HG03025 (cell line): Measurements from ENCODE around the gene FAM171A2.
"Not testable (repeated sequence)": the region's sequence is repeated elsewhere in the genome, so short reads cannot be mapped to it uniquely, and the experiment has no call there.

Experiments
- ATAC-seq: cut with Tn5 transposase; IDR thresholded peaks from one replicate; pipeline ENCODE4 v1.9.1; 2021; ENCODE audit warnings: mild to moderate bottlenecking, moderate library complexity; ENCODE audit not compliant: unreplicated experiment, low FRiP score

Gene FAM171A2

GRCh38 chr17:44384281-44384822 is 20.7 kb upstream of the FAM171A2 start:
- no peak for ATAC-seq

DNA sequence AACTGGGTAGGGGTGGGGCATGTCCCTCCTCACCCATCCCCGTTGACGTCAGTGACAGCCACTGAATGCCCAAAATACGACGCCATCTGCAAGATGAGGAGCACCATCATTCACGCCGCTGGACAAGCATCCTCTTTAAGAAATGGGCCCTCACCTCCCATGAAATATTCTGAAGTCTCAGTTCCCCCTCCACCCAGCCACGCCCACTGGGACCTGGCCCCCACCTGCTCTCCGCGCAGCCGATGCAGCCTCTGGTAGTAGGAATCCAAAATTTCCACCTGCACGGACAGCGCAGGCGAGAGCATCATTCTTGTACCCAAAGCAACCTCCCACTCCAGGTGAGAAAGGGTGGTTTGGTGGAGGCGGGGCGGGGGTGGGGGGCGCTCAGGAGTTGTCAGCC is 20.2 kb upstream of the FAM171A2 start:
- ATAC-seq, result no peak

DNA sequence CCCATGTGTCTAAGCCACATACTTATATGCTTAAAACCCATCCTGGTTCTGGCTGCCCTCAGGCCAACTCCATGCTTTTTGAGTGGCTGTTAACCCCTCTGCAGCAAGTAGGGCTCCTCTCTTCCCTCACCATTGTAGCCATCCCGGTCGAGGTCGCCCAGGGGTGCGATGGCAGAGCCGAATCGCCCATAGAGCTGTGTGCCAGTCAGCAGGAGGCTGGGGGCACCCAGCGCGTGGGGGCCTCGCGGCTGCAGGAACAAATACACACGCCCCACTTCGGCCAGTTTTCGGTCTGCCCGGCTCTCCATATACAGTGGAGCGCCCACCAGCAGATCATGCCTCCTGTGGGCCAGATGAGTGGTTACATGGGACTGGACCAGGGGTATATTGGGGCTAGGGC is 19.7 kb upstream of the FAM171A2 start:
- no peak for ATAC-seq

DNA sequence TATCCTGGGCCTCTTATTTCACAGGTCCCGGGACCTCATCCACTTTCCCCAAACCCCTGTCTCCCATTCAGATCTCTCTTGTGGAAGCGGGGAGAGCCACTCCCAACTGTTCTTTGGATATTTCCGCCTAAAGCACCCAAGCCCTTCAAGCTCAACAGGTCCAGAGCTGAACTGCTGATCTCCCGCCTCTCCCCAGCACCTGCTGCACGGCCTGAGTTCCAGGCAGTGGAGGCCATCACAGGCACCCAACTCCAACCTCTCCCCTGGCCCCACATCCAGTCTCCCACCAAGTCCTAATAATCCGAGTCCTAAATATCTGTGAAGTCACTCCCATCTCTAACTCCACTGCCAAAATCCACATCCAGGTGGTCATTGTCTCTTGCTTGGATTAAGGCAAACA is 19.3 kb upstream of the FAM171A2 start:
- ATAC-seq, result no peak

DNA sequence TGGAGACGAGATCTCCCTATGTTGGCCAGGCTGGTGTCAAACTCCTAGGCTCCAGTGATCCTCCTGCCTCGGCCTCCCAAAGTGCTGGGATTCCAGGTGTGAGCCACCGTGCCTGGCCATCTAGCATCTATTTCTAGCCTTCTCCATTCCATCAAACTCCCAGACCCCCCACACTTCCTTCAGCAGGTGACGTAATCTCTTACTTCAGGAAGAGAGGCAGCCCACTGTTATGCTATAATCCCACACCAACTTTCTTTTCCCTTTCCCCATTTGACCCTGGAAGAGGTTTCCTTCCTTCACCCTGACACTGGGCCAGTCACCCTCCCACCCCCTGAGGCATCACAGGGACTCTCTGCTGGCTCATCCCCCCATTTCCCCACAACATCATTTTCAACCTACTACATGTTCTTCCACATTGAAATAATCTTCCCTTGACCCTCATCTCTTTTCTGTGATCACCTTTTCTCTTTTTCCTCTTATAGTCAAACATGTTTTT is 18.2 kb upstream of the FAM171A2 start:
- ATAC-seq, result no peak

DNA sequence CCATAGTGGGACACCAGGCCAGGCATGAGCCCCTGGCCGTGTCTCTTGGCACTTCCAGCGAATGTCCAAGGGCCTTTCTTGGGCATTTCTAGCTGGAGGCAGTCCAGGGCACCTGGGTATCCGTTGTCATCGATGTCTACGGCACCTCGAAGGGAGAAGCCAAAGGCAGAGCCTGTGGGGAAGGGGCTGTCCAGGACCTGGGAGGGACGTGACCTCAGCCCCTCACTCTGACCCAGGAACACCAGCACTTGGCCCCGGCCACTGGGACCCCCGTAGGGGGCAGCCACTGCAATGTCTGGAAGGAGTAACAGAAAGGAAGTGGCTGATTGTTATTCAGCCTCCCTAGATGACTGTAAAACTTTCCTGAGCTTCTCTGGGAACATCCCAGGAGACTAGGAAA is 17.1 kb upstream of the FAM171A2 start:
- no peak for ATAC-seq

DNA sequence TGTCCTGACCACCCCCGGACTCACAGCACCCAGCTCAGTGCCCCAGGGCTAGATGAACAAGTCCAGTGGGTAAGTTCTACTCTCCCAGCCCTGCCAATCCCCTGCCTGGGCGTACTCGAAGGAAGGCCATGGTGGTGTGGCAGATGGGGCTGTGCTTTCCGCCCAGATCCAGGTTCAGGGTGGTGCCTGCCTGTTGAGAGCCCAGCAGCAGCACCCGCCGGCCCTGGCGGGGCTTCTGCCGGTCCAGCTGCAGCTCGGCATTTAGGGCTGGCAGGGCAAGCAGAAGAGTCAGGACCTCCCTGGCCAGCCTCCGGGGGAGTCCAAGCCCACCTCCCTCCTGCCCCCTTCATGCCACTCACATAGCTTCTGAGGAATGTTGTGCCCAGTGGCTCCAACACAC is 16.2 kb upstream of the FAM171A2 start:
- ATAC-seq, result no peak

DNA sequence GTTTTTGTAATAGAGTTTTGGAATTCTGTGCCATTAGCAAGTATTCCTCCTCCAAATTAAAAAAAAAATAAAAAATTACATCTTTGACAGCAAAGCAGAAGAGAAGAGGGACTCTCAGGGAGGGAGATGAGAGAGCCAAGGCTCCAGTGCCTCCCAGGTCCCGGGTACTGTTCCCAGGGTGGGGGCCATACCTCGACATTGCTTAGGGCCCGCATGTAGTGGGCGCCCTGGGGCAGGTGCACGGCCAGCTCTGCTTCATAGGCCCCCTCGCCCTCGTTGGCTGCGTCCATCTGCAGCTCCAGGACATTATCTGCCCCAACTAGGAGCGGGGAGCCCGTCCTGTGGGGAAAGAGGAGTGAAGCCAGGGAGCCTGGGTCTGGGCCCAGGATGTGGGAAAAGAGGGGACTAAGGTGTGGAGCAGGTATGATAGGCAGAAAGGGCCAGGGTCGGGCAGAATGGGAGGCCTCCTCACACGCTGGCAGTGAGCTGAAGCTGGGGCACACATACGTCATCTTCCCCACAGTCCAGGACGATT is 14.6 kb upstream of the FAM171A2 start:
- no peak for ATAC-seq

GRCh38 chr17:44376779-44377178 is 13.1 kb upstream of the FAM171A2 start:
- ATAC-seq, result no peak

GRCh38 chr17:44376124-44376523 is 12.5 kb upstream of the FAM171A2 start:
- ATAC-seq, result no peak

DNA sequence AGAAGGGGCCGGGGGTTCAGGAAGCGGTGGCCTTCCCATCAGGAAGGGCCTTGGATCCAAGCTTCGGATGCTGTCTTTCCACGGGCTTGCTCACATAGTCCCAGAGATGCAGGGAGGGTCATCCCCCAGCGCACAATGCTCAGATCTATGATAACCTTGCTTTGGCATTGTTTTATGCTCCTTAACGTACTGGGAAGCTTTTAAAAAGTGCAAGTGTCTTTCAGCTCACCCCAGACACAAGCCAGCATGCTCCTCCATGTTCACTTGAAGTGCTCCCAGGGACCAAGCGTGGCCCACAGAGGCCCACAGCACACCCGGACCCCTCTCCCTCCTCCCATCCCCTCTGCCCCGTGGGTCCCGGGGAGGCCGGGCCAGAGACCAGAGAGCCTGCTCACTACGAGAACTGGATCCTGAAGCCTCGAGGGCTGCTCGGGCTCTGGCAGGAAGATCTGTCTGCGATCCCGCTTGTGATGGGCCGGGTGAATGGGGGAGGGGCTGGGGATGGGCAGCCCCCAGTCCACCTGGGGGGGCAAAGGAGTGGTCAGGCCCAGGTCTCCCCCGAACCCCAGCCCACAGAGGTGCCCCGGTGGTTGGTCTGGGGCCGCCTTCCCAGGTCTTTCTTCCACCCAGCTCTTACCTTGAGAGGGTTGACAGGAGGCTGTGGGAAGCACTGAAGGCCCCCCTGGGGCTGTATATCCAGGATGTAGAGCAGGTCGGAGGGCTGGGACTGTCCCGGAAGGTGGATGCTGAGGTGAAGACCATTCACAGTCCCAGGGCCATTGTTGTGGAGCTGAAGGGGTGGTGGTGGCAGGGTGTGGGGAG is 11.8 kb upstream of the FAM171A2 start:
- ATAC-seq, result no peak

GRCh38 chr17:44374306-44375195 is 10.9 kb upstream of the FAM171A2 start:
- ATAC-seq, result no peak

- ATAC-seq, result no peak
These were observed 8.4 kb upstream of the FAM171A2 start for GRCh38 chr17:44372036-44372435.

DNA sequence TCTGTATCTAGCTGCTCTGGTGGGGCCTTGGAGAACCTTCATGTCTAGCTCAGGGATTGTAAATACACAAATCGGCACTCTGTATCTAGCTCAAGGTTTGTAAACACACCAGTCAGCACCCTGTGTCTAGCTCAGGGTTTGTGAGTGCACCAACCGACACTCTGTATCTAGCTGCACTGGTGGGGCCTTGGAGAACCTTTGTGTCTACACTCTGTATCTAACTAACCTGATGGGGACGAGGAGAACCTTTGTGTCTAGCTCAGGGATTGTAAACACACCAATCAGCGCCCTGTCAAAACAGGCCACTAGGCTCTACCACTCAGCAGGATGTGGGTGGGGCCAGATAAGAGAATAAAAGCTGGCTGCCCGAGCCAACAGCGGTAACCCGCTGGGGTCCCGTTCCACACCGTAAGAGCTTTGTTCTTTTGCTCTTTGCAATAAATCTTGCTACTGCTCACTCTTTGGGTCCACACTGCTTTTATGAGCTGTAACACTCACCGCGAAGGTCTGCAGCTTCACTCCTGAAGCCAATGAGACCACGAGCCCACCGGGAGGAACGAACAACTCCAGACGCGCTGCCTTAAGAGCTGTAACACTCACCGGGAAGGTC is 5.9 kb upstream of the FAM171A2 start:
- ATAC-seq, result not testable (repeated sequence)

DNA sequence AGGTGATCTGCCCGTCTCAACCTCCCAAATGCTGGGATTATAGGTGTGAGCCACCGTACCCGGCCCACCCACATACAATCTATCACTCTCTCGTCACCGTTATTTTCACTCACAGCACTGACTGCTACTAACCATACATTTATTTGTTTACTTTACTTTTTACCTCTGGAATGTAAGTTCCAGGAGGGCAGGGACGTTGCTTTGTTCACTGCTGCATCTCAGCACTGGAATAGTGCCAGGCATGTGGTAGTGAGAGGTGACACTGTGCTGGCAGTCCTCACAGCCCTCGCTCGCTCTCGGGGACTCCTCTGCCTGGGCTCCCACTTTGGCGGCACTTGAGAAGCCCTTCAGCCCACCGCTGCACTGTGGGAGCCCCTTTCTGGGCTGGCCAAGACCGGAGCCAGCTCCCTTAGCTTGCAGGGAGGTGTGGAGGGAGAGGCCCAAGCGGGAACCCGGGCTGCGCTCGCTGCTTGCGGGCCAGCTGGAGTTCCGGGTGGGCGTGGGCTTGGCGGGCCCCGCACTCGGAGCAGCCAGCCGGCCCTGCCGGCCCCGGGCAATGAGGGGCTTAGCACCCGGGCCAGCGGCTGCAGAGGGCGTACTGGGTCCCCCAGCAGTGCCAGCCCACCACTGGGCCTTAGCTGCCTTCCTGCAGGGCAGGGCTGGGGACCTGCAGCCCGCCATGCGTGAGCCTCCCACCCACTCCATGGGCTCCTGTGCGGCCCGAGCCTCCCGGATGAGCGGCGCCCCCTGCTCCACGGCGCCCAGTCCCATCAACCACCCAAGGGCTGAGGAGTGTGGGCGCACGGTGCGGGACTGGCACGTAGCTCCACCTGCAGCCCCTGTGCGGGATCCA is 5.0 kb upstream of the FAM171A2 start:
- ATAC-seq, result not testable (repeated sequence)

GRCh38 chr17:44367231-44367979 is 3.8 kb upstream of the FAM171A2 start:
- no peak for ATAC-seq

DNA sequence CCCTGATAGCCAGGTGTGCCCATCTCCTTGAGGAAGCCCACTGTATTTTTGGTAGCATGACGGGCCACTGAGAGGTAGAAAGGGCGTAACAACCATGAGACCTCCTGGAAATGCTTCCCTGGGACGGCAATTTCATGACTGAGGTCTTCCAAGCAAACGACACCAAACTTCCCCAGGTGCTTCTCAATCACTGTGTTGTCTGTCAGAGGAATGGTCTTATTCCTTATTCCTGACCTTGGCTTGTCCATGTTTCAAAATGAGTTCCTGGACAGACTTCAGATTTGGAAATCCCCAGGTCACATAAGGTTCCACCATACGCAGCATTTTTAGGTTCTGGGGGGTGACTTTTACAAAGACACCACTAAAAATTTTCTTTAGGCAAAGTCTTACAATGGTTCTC is 1.4 kb upstream of the FAM171A2 start:
- not testable (repeated sequence) for ATAC-seq

DNA sequence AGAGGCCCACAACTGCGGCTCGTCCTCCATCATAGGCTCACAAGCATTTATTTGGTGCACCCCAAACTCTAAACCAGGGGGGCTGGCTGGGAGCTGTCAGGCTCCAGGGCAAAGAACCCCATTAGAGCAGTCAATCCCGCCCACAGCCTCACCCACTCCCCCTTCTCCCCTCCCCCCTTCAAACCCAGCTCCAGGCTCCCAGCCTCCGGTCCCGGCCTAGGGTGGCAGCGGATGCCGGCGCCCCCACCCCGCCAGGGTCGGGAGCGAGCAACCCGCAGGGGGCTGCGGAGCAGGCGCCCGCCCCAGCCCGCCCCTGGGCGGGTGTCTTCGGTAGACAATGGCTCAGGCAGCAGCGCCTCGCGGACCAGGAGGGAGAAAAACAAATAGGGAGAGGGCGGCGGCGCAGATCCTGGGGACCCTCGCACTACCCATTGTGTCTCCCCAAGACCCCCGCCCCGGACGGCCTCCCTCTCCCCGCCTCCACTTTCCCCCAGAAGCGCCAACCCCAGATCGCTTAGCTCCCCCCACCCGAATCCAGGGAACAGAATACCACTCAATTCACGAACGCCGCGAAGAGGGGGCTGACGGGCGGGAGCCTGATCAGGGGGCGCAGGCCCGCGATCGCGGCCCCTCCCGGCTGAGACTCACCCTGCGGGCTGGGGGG is 572 bp downstream of the FAM171A2 start:
- no peak for ATAC-seq
